Caco-2 (cell line): ENCODE measurements around the gene MASP1. TPM values are rescaled to one million over a fixed set of nuclear protein-coding genes. Genes with fewer than 3 reads are reported as not detected.

Source experiments
- BruUV-seq: library from RNA; stranded (reverse); fragments of 400-500 nt; replicated peaks from 2 replicates; lab custom pipeline; 2021; lab: Mats Ljungman, UMichigan
- CTCF ChIA-PET: fragments of 300-600 bp; sonication (Branson Sonifier 250); formaldehyde crosslinking; loops from one replicate; lab custom pipeline; 2022; ENCODE audit warnings: antibody characterized with exemption; lab: Charles Lee
- POLR2A ChIA-PET: fragments of 300-600 bp; sonication (Branson Sonifier 250); formaldehyde crosslinking; loops from one replicate; lab custom pipeline; 2022; ENCODE audit warnings: antibody characterized with exemption; lab: Charles Lee
- DNase-seq, 2 experiments: peaks; one replicate each; pipeline versions ENCODE4 v3.0.0 to v3.0.0-alpha.2; 2020 to 2022
- H3K27me3 ChIP-seq: replicated peaks from 2 replicates; pipeline ENCODE4 v1.6.0; 2011; ENCODE audit warnings: low read length; ENCODE audit not compliant: control insufficient read depth, insufficient read depth
- H3K36me3 ChIP-seq: 2 replicates; pipeline ENCODE4 v1.5.1; 2011; ENCODE audit warnings: low read length; ENCODE audit not compliant: control insufficient read depth, insufficient read depth
- H3K4me1 ChIP-seq: fragments of 250-450 bp; sonication (Bioruptor Pico); 2 replicates; pipeline ENCODE4 v1.5.1; 2020; ENCODE audit warnings: mild to moderate bottlenecking
- H3K4me3 ChIP-seq: 2 replicates; pipeline ENCODE4 v1.5.1; 2011; ENCODE audit warnings: low read depth, mild to moderate bottlenecking, control low read depth, low read length
- H3K9me3 ChIP-seq: fragments of 250-450 bp; sonication (Bioruptor Pico); 2 replicates; pipeline ENCODE4 v1.5.1; 2020; ENCODE audit warnings: mild to moderate bottlenecking, moderate library complexity
- H3K27ac Mint-ChIP-seq: one replicate; pipeline ENCODE4 v1.8.0; 2022; ENCODE audit warnings: mixed read lengths; ENCODE audit not compliant: unreplicated experiment
- H3K27me3 Mint-ChIP-seq: one replicate; pipeline ENCODE4 v1.8.0; 2022; ENCODE audit warnings: mixed read lengths; ENCODE audit not compliant: insufficient read depth, unreplicated experiment
- H3K36me3 Mint-ChIP-seq: one replicate; pipeline ENCODE4 v1.8.0; 2022; ENCODE audit warnings: mild to moderate bottlenecking, mixed read lengths; ENCODE audit not compliant: insufficient read depth, unreplicated experiment
- H3K4me1 Mint-ChIP-seq: one replicate; pipeline ENCODE4 v1.8.0; 2022; ENCODE audit warnings: low read depth, mixed read lengths; ENCODE audit not compliant: unreplicated experiment
- H3K4me3 Mint-ChIP-seq: one replicate; pipeline ENCODE4 v1.8.0; 2022; ENCODE audit warnings: mild to moderate bottlenecking, moderate library complexity, mixed read lengths; ENCODE audit not compliant: unreplicated experiment
- H3K9me3 Mint-ChIP-seq: one replicate; pipeline ENCODE4 v1.8.0; 2022; ENCODE audit warnings: mixed read lengths; ENCODE audit not compliant: unreplicated experiment
- intact Hi-C: fragments of 100-400 bp; cut with micrococcal nuclease; formaldehyde crosslinking; loops from one replicate; pipeline ENCODE4 v1.10.0; 2022; ENCODE audit not compliant: unreplicated experiment
- total RNA-seq: library from RNA; stranded (reverse); gene quantifications from 2 replicates; pipeline ENCODE4 v1.2.3, GENCODE V29; 2022
- TF ChIP-seq, protein P1 (sequence below), 2 experiments: fragments of 200-600 bp in 1 of 2; IDR thresholded peaks; 1 replicate in 1 of 2; 2 replicates in 1 of 2; pipeline versions ENCODE4 v1.5.1 to v1.8.0; 2011 to 2022; ENCODE audit warnings: antibody characterized with exemption in 1 of 2, control low read depth in 1 of 2, inconsistent platforms in 1 of 2, low read depth in 1 of 2, low read length in 1 of 2, mild to moderate bottlenecking in 1 of 2, moderate library complexity in 1 of 2; ENCODE audit not compliant: insufficient read depth in 1 of 2, severe bottlenecking in 1 of 2, unreplicated experiment in 1 of 2

The MASP1 gene
- total RNA-seq, 1 experiment from 2014 or later, result not detected

DNA sequence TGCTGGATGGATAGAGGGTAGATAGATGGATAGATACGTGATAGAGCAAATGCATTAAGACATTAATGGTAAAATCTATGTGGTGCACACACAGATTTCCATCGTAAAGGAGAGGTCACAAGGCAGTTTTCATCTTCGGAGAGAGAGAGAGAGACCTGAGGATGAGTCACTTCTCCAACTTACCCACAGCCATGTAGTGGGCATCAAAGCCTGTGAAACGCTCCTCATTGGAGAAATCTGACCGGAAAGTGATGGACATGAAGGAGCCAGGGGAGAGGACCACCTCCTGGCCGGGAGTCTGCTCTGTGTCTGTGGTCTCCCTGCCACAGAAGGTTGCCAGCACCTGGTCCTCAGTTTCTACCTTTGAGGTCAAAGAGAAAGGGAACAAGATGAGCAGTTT lies 29.2 kb downstream of the MASP1 start:
- Histone ChIP-seq H3K4me3 (no peak overlapping the region), H3K27me3 (no peaks in the 10 kb centered on the region), H3K36me3 (no peaks in the 10 kb centered on the region), H3K9me3 (no peaks in the 10 kb centered on the region), H3K4me1 (peaks cover 27% of the 10 kb centered on the region)
- BruUV-seq, result no TSS peak
- TF ChIP-seq, protein P1, sequence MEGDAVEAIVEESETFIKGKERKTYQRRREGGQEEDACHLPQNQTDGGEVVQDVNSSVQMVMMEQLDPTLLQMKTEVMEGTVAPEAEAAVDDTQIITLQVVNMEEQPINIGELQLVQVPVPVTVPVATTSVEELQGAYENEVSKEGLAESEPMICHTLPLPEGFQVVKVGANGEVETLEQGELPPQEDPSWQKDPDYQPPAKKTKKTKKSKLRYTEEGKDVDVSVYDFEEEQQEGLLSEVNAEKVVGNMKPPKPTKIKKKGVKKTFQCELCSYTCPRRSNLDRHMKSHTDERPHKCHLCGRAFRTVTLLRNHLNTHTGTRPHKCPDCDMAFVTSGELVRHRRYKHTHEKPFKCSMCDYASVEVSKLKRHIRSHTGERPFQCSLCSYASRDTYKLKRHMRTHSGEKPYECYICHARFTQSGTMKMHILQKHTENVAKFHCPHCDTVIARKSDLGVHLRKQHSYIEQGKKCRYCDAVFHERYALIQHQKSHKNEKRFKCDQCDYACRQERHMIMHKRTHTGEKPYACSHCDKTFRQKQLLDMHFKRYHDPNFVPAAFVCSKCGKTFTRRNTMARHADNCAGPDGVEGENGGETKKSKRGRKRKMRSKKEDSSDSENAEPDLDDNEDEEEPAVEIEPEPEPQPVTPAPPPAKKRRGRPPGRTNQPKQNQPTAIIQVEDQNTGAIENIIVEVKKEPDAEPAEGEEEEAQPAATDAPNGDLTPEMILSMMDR (IDR thresholded peaks at IDR 0.05; ENCODE audit: insufficient read depth in 1 of 2, low read depth in 1 of 2, low read length in 1 of 2, severe bottlenecking in 1 of 2, unreplicated experiment in 1 of 2), result no peak
- no peak for DNase-seq
- CTCF ChIA-PET, result no interaction called here
- H3K27me3 Mint-ChIP-seq, result no peaks in the 10 kb centered on the region
- POLR2A ChIA-PET, result no interaction called here
- H3K36me3 Mint-ChIP-seq, result no peaks in the 10 kb centered on the region
- intact Hi-C loops, result no loop called here
- no peak overlapping the region for H3K4me3 Mint-ChIP-seq
- no peaks in the 10 kb centered on the region for H3K9me3 Mint-ChIP-seq
- H3K27ac Mint-ChIP-seq, result no peak overlapping the region
- H3K4me1 Mint-ChIP-seq, result peaks cover 21% of the 10 kb centered on the region

DNA sequence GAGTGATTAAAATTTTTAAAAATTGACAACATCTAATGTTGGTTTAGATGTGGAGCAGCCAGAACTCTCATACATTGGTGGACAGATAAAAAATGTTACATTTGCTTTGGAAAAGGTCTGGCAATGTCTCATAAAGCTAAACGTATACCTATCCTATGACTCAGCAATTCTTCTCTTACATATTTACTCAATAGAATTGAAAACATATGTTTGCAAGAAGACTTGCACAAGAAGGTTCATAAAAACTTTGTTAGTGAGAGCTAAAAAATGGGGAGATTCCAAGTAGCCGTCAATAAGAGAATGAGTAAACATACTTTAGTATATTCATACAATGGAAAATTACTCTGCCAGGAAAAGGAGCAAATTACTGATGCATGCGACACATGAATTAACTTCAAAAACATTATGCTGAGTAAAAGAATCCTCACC lies 30.0 kb downstream of the MASP1 start:
- H3K9me3 Mint-ChIP-seq, result no peaks in the 10 kb centered on the region
- H3K4me3 Mint-ChIP-seq, result no peak overlapping the region
- CTCF ChIA-PET, result no interaction called here
- TF ChIP-seq, protein P1 (IDR thresholded peaks at IDR 0.05; ENCODE audit: insufficient read depth in 1 of 2, low read depth in 1 of 2, low read length in 1 of 2, severe bottlenecking in 1 of 2, unreplicated experiment in 1 of 2), result no peak
- DNase-seq, result no peak
- H3K4me1 Mint-ChIP-seq, result peaks cover 21% of the 10 kb centered on the region
- H3K27me3 Mint-ChIP-seq, result no peaks in the 10 kb centered on the region
- no TSS peak for BruUV-seq
- POLR2A ChIA-PET, result no interaction called here
- no peaks in the 10 kb centered on the region for H3K36me3 Mint-ChIP-seq
- H3K27me3 ChIP-seq, result no peaks in the 10 kb centered on the region
- intact Hi-C loops, result no loop called here
- H3K4me1 ChIP-seq, result peaks cover 27% of the 10 kb centered on the region
- H3K4me3 ChIP-seq, result no peak overlapping the region
- no peak overlapping the region for H3K27ac Mint-ChIP-seq
- no peaks in the 10 kb centered on the region for H3K36me3 ChIP-seq
- H3K9me3 ChIP-seq, result no peaks in the 10 kb centered on the region

DNA sequence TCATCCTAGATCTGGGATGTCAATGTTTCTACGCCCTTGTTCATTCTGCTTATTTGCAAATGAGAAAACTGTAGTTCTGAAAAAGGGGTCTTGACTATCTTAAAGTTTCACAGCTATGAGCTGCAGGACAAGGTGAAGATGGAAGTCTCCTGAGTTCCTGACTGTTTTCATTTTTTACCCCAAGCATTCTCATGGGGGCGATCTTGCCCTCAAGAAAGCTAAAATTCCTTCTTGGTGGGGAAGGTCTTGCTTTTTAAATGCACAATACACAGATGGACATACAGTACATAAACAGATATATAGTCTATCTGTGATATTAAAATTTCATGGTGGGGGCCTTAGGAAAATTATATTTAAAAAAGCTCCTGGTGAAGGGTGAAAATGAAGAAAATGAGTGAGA lies 32.4 kb downstream of the MASP1 start:
- DNase-seq, result no peak
- peaks cover 9% of the 10 kb centered on the region for H3K4me1 Mint-ChIP-seq
- peaks cover 9% of the 10 kb centered on the region; the same call in 1 of the 2 replicates for H3K4me1 ChIP-seq
- CTCF ChIA-PET, result interaction anchor here (1.2 kb wide), 1 partner anchor 60 kb away, joined by 3 read pairs; no protein-coding TSS in a partner anchor
- no peak overlapping the region for H3K27ac Mint-ChIP-seq
- no peaks in the 10 kb centered on the region for H3K27me3 Mint-ChIP-seq
- intact Hi-C loops, result no loop called here
- H3K36me3 ChIP-seq, result no peaks in the 10 kb centered on the region
- no TSS peak for BruUV-seq
- no peaks in the 10 kb centered on the region for H3K36me3 Mint-ChIP-seq
- POLR2A ChIA-PET, result no interaction called here
- no peaks in the 10 kb centered on the region for H3K9me3 Mint-ChIP-seq
- no peak overlapping the region for H3K4me3 Mint-ChIP-seq
- TF ChIP-seq, protein P1 (IDR thresholded peaks at IDR 0.05; ENCODE audit: insufficient read depth in 1 of 2, low read depth in 1 of 2, low read length in 1 of 2, severe bottlenecking in 1 of 2, unreplicated experiment in 1 of 2), result no peak
- no peaks in the 10 kb centered on the region for H3K27me3 ChIP-seq
- no peak overlapping the region for H3K4me3 ChIP-seq
- no peaks in the 10 kb centered on the region for H3K9me3 ChIP-seq
